ENCODE data around the gene MECR.

MECR gene

GRCh38 chr1:29230553-29231378 is at the start of gene MECR:
MECR (minus strand) TSS chr1:29230934; CDS start chr1:29230906, 28 bp downstream.
- Mint-ChIP-seq H3K36me3 (no peaks in the 10 kb centered on the region), H3K4me3 (peak within 1 kb of the TSS; percentile 88), H3K27ac (peak within 1 kb of the TSS; percentile 85), H3K4me1 (peaks cover 19% of the 10 kb centered on the region), H3K27me3 (peaks cover 25% of the 10 kb centered on the region), H3K9me3 (no peaks in the 10 kb centered on the region)
- peak; percentile 96 for DNase-seq
- CTCF ChIA-PET, result no interaction called here

GRCh38 chr1:29279951-29280391 is 49.2 kb upstream of the MECR start:
- peaks cover 22% of the 10 kb centered on the region for H3K27me3 Mint-ChIP-seq
- CTCF ChIA-PET, result no interaction called here
- no peak for DNase-seq
- no peak overlapping the region for H3K4me3 Mint-ChIP-seq
- no peaks in the 10 kb centered on the region for H3K9me3 Mint-ChIP-seq
- H3K36me3 Mint-ChIP-seq, result no peaks in the 10 kb centered on the region
- peaks cover 5% of the 10 kb centered on the region for H3K4me1 Mint-ChIP-seq
- no peak overlapping the region for H3K27ac Mint-ChIP-seq

- no peaks in the 10 kb centered on the region for H3K36me3 Mint-ChIP-seq
- H3K4me3 Mint-ChIP-seq, result no peak overlapping the region
- CTCF ChIA-PET, result no interaction called here
- H3K4me1 Mint-ChIP-seq, result peaks cover 5% of the 10 kb centered on the region
- H3K27ac Mint-ChIP-seq, result no peak overlapping the region
- no peaks in the 10 kb centered on the region for H3K9me3 Mint-ChIP-seq
- H3K27me3 Mint-ChIP-seq, result peaks cover 17% of the 10 kb centered on the region
- DNase-seq, result no peak
Observed at GRCh38 chr1:29279406-29279805, 48.7 kb upstream of the MECR start.

- Mint-ChIP-seq H3K36me3 (no peaks in the 10 kb centered on the region), H3K27ac (no peak overlapping the region), H3K4me3 (no peak overlapping the region), H3K27me3 (peaks cover 15% of the 10 kb centered on the region), H3K9me3 (no peaks in the 10 kb centered on the region), H3K4me1 (no peaks in the 10 kb centered on the region)
- DNase-seq, result no peak
- CTCF ChIA-PET, result no interaction called here
Observed at GRCh38 chr1:29278124-29278523, 47.4 kb upstream of the MECR start.

GRCh38 chr1:29275435-29275834 is 44.7 kb upstream of the MECR start:
- no peaks in the 10 kb centered on the region for H3K9me3 Mint-ChIP-seq
- peaks cover 38% of the 10 kb centered on the region for H3K27me3 Mint-ChIP-seq
- H3K4me3 Mint-ChIP-seq, result no peak overlapping the region
- peak overlapping the region; percentile 44 for H3K27ac Mint-ChIP-seq
- DNase-seq, result no peak
- H3K36me3 Mint-ChIP-seq, result no peaks in the 10 kb centered on the region
- CTCF ChIA-PET, result no interaction called here
- H3K4me1 Mint-ChIP-seq, result no peaks in the 10 kb centered on the region

GRCh38 chr1:29272147-29272907 is 41.6 kb upstream of the MECR start:
- no peaks in the 10 kb centered on the region for H3K36me3 Mint-ChIP-seq
- H3K27me3 Mint-ChIP-seq, result peaks cover 39% of the 10 kb centered on the region
- CTCF ChIA-PET, result no interaction called here
- H3K4me1 Mint-ChIP-seq, result no peaks in the 10 kb centered on the region
- H3K27ac Mint-ChIP-seq, result no peak overlapping the region
- no peak overlapping the region for H3K4me3 Mint-ChIP-seq
- DNase-seq, result no peak
- no peaks in the 10 kb centered on the region for H3K9me3 Mint-ChIP-seq

- CTCF ChIA-PET, result no interaction called here
- H3K27me3 Mint-ChIP-seq, result peaks cover 45% of the 10 kb centered on the region
- H3K4me3 Mint-ChIP-seq, result no peak overlapping the region
- no peak for DNase-seq
- H3K36me3 Mint-ChIP-seq, result no peaks in the 10 kb centered on the region
- no peaks in the 10 kb centered on the region for H3K4me1 Mint-ChIP-seq
- no peak overlapping the region for H3K27ac Mint-ChIP-seq
- H3K9me3 Mint-ChIP-seq, result no peaks in the 10 kb centered on the region
Observed at GRCh38 chr1:29271724-29272123, 41.0 kb upstream of the MECR start.

- no peak for DNase-seq
- no peaks in the 10 kb centered on the region for H3K9me3 Mint-ChIP-seq
- no peaks in the 10 kb centered on the region for H3K36me3 Mint-ChIP-seq
- peaks cover 46% of the 10 kb centered on the region for H3K27me3 Mint-ChIP-seq
- CTCF ChIA-PET, result no interaction called here
- no peak overlapping the region for H3K4me3 Mint-ChIP-seq
- H3K27ac Mint-ChIP-seq, result no peak overlapping the region
- H3K4me1 Mint-ChIP-seq, result no peaks in the 10 kb centered on the region
Observed at GRCh38 chr1:29270929-29271521, 40.3 kb upstream of the MECR start.

- peaks cover 50% of the 10 kb centered on the region for H3K27me3 Mint-ChIP-seq
- H3K4me3 Mint-ChIP-seq, result no peak overlapping the region
- no peaks in the 10 kb centered on the region for H3K4me1 Mint-ChIP-seq
- H3K27ac Mint-ChIP-seq, result no peak overlapping the region
- no peaks in the 10 kb centered on the region for H3K36me3 Mint-ChIP-seq
- no peak for DNase-seq
- CTCF ChIA-PET, result no interaction called here
- H3K9me3 Mint-ChIP-seq, result no peaks in the 10 kb centered on the region
Observed at GRCh38 chr1:29269382-29269781, 38.6 kb upstream of the MECR start.

GRCh38 chr1:29267321-29268070 is 36.8 kb upstream of the MECR start:
- CTCF ChIA-PET, result no interaction called here
- Mint-ChIP-seq H3K9me3 (no peaks in the 10 kb centered on the region), H3K4me1 (no peaks in the 10 kb centered on the region), H3K27me3 (peaks cover 48% of the 10 kb centered on the region), H3K36me3 (no peaks in the 10 kb centered on the region), H3K27ac (no peak overlapping the region), H3K4me3 (no peak overlapping the region)
- DNase-seq, result no peak

- Mint-ChIP-seq H3K27ac (no peak overlapping the region), H3K9me3 (no peaks in the 10 kb centered on the region), H3K36me3 (no peaks in the 10 kb centered on the region), H3K4me1 (no peaks in the 10 kb centered on the region), H3K4me3 (no peak overlapping the region), H3K27me3 (peaks cover 44% of the 10 kb centered on the region)
- no peak for DNase-seq
- CTCF ChIA-PET, result no interaction called here
Observed at GRCh38 chr1:29266912-29267311, 36.2 kb upstream of the MECR start.

- DNase-seq, result no peak
- Mint-ChIP-seq H3K36me3 (no peaks in the 10 kb centered on the region), H3K4me3 (no peak overlapping the region), H3K27ac (no peak overlapping the region), H3K27me3 (peaks cover 46% of the 10 kb centered on the region), H3K9me3 (no peaks in the 10 kb centered on the region), H3K4me1 (peaks cover 6% of the 10 kb centered on the region)
- CTCF ChIA-PET, result no interaction called here
Observed at GRCh38 chr1:29264773-29265389, 34.1 kb upstream of the MECR start.

GRCh38 chr1:29260531-29260930 is 29.8 kb upstream of the MECR start:
- peaks cover 63% of the 10 kb centered on the region for H3K27me3 Mint-ChIP-seq
- peak overlapping the region; percentile 60 for H3K4me3 Mint-ChIP-seq

More at GRCh38 chr1:29260531-29260930, 29.8 kb upstream of the MECR start:
- Mint-ChIP-seq H3K27ac (no peak overlapping the region), H3K36me3 (no peaks in the 10 kb centered on the region), H3K4me1 (peaks cover 6% of the 10 kb centered on the region), H3K9me3 (no peaks in the 10 kb centered on the region)
- no peak for DNase-seq
- CTCF ChIA-PET, result no interaction called here
